ENCODE results near the gene RPS6KC1.
"Not testable (repeated sequence)": the region's sequence is repeated elsewhere in the genome, so short reads cannot be mapped to it uniquely, and the experiment has no call there.

RPS6KC1 gene, protein sequence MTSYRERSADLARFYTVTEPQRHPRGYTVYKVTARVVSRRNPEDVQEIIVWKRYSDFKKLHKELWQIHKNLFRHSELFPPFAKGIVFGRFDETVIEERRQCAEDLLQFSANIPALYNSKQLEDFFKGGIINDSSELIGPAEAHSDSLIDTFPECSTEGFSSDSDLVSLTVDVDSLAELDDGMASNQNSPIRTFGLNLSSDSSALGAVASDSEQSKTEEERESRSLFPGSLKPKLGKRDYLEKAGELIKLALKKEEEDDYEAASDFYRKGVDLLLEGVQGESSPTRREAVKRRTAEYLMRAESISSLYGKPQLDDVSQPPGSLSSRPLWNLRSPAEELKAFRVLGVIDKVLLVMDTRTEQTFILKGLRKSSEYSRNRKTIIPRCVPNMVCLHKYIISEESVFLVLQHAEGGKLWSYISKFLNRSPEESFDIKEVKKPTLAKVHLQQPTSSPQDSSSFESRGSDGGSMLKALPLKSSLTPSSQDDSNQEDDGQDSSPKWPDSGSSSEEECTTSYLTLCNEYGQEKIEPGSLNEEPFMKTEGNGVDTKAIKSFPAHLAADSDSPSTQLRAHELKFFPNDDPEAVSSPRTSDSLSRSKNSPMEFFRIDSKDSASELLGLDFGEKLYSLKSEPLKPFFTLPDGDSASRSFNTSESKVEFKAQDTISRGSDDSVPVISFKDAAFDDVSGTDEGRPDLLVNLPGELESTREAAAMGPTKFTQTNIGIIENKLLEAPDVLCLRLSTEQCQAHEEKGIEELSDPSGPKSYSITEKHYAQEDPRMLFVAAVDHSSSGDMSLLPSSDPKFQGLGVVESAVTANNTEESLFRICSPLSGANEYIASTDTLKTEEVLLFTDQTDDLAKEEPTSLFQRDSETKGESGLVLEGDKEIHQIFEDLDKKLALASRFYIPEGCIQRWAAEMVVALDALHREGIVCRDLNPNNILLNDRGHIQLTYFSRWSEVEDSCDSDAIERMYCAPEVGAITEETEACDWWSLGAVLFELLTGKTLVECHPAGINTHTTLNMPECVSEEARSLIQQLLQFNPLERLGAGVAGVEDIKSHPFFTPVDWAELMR

GRCh38 chr1:213051127-213051880 is at the start of gene RPS6KC1:
Gene RPS6KC1, plus strand, starts transcription at chr1:213051241. Its CDS starts 164 bp downstream, at chr1:213051405.
- peak; percentile 89 for DNase-seq

DNA sequence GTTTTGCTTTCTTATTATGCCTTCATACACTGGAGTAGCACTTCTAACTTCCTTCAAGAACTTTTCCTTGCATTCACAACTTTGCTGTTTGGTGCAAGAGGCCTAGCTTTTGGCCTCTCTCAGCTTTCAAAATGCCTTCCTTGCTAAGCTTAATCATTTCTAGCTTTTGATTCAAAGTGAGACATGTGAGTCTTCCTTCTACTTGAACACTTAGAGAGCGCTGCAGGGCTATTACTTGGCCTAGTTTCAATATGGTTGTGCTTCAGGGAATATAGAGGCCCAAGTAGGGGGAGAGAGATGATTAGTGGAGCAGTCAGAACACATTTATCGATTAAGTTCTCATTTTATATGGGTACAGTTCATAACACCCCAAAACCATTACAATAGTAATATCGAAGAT is 47.8 kb upstream of the RPS6KC1 start:
- DNase-seq = peak; percentile 92

DNA sequence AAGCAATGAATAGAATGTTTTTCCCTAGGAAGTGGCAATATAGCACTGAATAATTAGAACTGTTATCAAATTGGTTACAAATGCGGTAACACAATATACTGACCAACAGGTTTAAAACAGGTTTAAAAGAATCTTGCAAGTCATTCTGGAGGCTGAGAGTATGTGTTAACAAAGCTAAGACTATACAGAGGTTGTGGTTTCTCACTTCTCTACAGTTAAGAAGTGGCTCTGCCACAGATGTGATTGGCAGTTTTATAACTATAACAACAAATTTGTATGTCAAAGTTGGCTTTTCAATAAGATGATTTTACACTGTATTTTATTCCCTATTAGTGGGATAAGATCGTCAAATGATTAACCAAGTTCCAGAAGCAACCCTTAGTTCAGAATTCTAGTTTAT is 42.5 kb upstream of the RPS6KC1 start:
- DNase-seq = peak; percentile 64

- DNase-seq = no peak
Observed at GRCh38 chr1:213014642-213015041, 36.4 kb upstream of the RPS6KC1 start.

DNA sequence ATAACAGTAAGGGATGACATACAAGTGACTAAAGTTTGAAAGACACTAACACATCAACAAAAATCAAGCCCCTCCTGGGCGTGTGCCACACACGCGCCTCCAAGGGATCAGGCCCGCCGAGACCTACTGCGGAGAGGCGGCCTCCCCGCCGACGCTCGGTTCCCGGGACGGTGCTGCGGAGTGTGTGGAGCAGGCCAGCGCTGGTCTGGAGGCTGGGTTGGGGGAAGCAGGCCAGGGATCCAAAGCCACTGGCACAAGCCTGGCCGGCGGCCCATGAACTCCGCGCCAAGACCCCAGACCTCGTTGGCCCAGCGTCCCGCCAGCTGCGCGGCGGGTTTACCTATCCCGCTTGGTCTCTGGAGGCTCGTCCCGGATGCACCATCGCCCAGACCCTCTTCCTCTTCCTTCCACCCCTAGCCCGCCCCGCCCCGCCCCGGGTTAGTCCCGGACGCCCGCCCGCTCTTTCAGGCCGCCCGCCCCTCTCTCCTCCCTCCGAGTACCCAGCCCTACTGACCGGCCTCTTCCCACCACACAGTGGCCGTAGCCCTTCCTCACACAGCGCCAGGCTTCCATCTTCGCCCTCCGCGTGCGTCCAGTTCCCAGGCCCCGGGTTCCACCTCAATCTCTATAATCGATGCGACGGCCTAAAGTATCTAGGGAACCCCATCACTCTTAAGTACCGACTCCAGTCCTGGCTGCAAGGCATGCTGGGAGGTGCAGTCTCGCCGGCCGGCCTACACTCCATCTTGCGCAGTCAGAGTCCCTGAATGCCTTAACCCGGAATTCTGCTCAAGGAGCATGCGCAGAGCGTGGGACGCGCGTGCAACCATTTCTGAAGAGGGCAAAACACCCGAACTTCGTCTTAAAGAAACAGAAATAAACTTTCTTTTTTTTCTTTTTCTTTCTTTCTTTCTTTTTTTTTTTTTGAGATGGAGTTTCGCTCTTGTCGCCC is 35.7 kb upstream of the RPS6KC1 start, which contains the start of gene ANGEL2:
Gene ANGEL2, minus strand, starts transcription at position 769 of the 952 bp plus-strand sequence. Its CDS starts 196 bp downstream, at position 573.
- peak; percentile 98 for DNase-seq

DNA sequence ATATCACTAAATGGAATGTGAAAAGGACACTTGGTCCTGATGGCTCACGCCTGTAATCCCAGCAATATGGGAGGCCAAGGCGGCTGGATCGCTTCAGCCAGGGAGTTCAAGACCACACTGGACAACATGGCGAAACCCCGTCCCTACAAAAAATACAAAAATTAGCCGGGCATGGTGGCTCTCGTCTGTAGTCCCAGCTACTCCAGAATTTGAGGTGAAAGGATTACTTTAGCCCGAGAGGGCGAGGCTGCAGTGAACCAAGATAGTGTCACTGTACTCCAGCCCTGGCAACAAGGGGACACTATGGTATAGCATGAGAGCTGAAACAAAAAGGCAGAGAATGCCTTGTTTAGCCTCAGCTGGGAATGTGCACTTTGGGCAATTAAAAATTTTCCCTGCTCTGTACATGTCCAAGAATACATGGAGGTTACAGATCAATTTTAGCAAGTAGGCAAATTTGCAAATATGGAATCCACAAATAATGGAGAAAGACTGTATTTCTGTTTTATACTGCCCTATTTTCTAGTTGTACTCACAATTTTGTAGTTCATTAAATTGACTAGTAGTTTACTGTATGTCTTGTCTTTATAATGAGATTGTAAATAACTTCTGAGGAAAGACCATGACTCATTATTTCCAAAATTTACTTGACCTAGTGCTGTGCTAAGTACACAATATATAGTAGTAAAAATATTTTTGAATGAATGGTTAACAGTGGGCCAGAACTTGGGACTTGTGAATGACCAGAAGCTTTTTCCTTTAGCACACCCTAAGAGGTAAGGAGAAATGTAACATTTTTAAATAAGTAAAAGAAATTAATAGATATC is 33.4 kb upstream of the RPS6KC1 start:
- DNase-seq = no peak

DNA sequence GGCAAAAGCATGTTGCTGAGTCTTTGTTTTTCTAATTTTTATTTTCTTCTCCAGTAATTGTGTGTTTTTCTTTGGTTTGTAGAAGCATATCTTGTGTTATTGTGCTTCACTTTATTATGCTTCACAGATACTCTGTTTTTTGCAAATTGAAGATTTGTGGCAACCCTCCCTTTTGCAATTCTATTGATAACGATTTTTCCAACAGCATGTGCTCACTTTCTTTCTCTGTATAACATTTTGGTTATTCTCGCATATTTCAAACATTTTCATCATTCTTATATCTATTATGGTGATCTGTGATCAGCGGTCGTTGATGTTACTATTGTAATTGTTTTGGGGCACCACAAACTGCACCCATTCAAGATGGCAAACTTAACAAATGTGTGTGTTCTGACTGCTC is 31.6 kb upstream of the RPS6KC1 start:
- no peak for DNase-seq

- no peak for DNase-seq
Observed at GRCh38 chr1:213020016-213020415, 31.0 kb upstream of the RPS6KC1 start.

GRCh38 chr1:213027024-213027423 is 24.0 kb upstream of the RPS6KC1 start:
- DNase-seq = not testable (repeated sequence)

DNA sequence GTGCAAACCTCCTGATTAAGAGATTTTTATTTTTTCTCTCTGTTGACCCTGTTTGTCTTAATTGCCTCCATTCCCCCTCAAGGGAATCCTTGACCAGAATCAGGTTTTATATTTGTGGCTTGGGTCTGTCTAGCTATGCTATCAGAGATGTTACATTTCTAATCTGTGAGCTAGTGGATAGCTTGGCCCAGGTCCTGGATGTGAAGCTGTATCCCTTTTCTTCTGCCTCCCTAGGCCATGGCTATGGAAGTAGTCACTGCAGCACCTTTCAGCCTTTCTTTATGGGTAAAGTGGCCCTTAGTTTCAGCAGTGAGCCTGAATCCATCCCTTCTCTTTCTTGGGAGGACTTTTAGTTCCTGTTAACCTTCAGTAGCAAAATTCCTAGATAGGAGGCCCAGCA is 18.4 kb upstream of the RPS6KC1 start:
- no peak for DNase-seq

DNA sequence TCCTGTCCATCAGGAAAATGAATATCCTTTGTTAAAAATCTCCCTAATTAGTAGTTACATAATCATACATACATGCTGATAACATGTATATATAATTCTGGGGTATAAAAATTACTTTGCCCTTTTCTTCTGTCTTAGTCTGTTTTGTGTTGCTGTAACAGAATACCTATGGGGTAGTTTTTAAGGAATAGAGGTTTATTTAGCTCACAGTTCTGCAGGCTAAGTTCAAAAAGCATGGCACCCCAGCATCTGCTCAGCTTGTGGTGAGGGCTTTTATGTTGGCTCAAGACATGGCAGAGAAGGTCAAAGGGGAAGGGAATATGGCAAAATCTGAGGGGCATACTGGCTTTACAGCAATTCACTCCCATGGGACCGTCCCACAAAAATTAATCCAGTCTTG is 16.3 kb upstream of the RPS6KC1 start:
- DNase-seq = no peak

DNA sequence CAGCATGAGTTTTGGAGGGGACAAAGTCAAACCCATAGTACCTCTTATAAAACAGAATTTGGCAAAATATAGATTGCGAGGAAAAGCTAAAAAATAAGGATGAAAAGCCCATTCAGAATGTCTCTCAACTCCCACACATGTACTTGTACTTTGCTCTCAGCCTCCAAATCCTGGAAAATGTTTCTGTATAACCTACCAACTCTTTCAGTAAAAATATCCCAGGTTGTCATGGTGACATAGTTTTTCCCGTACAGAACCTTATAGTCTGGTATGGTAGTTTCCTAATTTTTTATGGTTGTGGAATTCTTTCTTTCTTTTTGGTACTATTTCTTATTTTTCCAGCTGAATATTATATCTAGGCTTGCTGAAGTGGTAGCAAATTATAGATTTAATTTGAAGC is 15.5 kb upstream of the RPS6KC1 start:
- no peak for DNase-seq

- no peak for DNase-seq
Observed at GRCh38 chr1:213041443-213041842, 9.6 kb upstream of the RPS6KC1 start.

DNA sequence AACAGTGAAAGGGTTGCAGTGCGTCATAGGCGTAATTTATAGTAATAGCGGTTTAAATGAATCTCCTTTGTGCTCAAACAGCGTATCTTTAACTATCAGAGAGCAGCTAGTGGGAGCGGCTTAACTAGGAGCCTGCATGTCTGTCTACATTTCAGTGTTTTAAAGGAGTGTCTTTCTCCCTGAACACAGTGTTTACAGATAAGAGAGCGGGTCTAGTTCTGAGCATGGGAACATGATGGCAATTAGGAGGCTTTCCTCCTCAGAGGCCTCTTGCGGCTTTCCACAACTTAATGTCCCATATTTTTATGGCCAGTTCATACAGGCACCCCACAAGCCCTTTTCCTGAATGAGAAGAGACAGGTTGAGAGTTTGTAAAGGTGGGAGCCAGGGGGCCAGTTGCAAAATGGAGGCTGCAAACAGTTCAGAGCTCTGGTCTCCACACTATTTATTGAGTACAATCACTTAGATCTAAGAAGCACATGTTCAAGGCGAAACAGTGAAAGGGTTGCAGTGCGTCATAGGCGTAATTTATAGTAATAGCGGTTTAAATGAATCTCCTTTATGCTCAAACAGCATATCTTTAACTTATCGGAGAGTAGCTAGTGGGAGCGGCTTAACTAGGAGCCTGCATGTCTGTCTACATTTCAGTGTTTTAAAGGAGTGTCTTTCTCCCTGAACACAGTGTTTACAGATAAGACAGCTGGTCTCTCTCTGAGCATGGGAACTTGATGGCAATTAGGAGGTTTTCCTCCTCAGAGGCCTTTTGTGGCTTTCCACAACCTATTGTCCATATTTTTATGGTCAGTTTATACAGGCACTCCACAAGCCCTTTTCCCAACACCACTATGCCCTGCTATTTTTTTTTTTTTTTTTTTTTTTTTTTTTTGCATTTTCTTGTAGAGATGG is 5.5 kb upstream of the RPS6KC1 start:
- not testable (repeated sequence) for DNase-seq

- DNase-seq = no peak
Observed at GRCh38 chr1:213049232-213049631, 1.8 kb upstream of the RPS6KC1 start.

GRCh38 chr1:213050745-213051126 is 305 bp upstream of the RPS6KC1 start:
- DNase-seq = no peak

- no peak for DNase-seq
Observed at GRCh38 chr1:213051881-213052202, 801 bp downstream of the RPS6KC1 start.

GRCh38 chr1:213053455-213053854 is 2.4 kb downstream of the RPS6KC1 start:
- DNase-seq = no peak

GRCh38 chr1:213054142-213054541 is 3.1 kb downstream of the RPS6KC1 start:
- DNase-seq = no peak
